NCI-H510A (cell line): ENCODE results near the gene CYB561A3.

Experiments used
- DNase-seq: peaks from one replicate; lab custom pipeline; 2025; lab: John Stamatoyannopoulos, UW

The CYB561A3 gene

DNA sequence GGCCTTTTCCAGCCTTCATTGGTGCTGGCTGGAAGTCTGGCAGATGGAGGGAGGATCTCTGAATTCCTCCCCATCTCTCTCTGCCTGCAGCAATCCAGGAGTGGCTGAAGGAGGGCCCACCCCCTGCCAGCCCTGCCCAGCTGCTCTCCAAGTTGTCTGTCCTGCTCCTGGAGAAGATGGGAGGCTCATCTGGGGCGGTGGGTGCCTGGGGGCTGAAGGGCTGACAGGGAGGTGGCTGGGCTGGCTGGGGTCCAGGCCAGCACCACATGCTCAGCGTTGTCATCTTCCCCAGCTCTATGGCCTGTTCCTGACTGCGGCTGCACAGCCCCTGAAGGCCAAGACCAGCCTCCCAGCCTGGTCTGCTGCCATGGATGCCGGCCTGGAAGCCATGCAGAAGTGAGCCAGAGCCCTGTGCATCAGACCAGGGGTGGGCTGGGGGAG is 16.5 kb downstream of the CYB561A3 start:
- DNase-seq: no peak

DNA sequence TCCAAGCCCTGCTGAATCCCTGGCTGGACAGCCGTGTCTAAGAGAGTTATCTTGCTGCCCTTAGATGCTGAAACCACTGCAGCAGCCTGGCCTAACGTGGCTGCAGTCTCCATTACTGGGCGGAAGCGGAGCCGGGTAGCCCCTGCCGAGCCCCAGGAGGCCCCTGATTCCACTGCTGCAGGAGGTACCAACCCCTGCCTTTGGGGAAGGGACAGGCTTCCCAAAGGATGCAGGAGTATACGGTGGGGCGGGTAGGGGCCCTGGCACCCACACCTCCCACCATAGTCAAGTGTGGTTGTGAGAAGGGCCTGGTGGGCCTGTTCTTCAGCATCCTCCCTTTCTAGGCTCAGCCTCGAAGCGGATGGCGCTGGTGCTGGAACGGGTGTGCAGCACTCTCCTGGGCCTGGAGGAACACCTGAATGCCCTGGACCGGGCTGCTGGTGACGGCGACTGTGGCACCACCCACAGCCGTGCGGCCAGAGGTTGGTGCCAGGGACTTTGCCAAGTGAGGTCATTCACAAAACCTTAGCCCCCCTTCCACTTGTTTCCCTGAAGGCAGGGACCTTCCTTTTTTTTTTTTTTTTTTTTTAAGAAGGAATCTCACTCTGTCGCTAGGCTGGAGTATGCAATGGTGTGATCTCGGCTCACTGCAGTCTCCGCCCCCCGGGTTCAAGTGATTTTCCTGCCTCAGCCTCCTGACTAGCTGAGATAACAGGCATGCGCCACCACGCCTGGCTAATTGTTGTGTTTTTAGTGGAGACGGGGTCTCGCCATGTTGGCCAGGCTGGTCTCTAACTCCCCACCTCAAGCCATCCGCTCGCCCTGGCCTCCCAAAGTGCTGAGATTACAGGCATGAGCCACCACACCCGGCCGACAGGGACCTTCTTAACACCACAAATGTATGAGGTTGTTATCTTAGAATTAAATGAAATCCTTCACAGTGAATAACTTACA is 17.6 kb downstream of the CYB561A3 start:
- DNase-seq: no peak

DNA sequence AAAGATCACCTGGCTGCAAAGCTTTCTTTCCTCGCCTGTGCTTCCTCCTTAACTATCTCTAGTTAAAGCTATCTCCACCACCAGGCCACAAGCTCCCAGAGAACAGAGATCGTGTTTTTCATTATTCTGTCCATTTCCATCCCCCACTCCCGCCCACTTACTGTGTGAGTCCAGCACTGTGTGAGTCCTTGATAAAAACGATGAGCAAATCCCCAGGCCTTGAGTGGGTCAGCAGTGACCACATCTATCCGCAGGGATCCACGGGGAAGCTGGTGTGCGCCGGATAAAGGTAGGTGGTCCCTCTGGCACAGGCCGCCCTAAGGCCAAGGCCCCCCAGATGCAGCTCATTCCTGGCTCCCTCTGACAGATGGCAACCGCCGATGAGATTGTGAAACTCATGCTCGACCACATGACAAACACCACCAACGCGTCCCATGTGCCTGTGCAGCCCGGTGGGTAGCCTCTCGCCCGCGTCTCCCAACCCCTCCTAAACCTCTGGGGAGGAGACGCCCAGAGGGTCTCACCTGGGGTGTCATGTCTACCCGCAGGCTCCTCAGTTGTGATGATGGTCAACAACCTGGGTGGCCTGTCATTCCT is 19.4 kb downstream of the CYB561A3 start:
- DNase-seq: no peak

DNA sequence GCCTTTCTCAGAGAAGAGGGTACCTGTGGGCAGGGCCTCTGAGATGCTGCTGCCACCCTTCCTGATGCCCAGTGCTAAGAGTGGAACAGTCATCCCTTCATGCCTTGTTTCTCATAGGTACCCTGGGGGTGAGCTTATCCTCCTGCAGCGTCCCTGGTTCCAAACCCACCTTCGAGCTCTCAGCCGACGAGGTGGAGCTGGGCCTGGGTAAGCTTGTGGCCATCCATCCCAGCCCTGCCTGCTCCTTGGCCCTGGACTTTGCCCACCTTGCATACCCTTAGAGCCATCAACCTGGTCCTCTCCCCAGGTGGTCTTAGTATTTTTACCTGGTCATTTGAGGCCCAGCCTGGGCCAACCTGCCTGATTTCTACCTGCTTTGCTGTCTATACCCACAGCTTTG is 20.0 kb downstream of the CYB561A3 start:
- DNase-seq: no peak

DNA sequence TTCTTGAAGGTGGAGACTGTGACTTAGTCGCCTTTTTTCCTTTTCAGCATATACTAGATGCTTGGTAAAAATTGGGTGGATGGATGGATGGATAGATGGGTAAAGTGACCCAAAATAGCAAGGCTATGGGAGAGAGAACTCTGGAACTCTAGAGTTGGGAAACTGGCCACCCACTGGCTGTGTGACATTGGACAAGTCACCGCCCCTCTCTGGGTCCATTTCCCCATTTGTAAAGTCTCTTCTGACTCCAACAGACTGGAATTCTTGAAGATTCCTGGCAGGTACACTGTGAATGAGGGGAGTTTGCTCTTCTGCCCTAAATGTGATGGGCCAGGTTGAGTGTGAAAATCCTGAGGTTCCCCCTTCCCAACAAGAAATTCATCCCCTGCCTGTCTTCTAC is 20.7 kb downstream of the CYB561A3 start:
- no peak for DNase-seq

DNA sequence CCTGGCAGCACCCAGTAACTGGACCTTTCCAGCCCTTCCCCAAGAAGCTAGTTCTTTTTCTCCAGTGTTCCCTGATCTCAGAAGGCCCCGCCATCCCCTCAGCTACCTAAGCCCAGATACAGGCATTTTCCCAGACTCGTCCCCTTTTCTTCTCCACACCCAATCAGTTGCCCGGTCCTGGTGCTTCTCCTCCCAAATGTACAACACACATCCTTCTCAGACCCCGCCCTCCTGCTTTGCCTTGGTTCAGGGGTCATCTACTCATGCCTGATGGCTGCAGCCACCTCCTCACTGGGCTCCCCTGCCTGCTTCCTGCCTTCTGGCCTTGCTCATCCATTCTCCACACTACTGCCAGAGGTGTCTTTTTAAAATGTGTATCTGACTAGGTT is 22.2 kb downstream of the CYB561A3 start:
- DNase-seq: no peak

DNA sequence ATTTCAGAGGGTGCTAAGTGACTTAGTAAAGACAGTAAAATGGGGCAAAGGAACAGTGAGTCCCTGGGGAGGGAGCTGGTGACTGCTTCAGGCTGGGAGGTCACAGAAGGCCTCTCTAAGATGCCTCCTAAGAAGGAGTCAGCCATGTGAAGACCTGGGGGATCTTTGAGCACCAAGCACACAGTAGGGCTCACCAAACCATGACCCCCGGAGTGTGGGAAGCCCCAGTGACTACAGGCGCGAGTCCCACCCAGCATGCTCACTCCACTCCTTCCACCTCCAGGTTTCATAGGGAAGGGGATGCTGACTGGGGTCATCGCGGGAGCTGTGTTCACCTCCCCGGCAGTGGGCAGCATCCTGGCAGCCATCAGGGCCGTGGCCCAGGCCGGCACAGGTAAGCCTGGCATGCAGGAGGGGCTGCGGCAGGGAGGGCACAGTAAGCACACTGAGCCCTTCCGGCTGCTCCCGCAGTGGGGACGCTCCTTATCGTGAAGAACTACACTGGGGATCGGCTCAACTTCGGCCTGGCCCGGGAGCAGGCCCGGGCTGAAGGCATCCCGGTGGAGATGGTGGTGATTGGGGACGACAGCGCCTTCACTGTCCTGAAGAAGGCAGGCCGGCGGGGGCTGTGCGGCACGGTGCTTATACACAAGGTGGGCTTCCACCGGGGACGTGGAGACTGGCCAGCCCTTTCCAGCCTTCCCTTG is 22.7 kb downstream of the CYB561A3 start:
- DNase-seq: no peak

DNA sequence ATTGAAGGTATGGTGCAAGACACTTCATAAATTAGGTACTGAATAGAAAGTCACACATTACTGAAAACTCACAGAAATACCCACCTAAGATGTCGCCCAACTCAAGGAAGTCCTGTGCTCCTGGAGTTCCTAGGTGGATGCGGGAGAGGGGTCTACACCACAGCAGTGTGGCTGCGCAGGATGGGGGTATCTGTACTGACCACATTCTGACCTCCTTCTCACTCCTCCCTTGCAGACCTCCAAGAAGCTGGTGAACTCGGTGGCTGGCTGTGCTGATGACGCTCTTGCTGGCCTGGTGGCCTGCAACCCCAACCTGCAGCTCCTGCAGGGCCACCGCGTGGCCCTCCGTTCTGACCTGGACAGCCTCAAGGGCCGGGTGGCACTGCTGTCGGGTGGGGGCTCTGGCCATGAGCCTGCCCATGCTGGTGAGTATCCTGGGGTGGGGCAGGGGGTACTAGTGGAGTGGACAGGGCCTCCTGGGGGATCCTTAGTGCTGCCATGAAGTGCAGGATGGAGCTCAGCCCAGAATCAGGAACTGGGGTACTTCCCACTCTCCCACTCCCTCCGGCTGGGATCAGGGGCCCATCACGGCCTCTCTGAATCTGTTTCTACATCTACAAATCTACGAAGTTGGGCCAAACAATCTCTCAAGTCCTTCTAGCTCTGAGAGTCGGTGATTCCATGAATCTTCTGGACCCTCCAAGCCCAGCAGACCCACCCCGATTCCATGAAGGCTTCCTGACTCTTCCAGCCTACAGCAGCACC is 23.8 kb downstream of the CYB561A3 start:
- DNase-seq: no peak

DNA sequence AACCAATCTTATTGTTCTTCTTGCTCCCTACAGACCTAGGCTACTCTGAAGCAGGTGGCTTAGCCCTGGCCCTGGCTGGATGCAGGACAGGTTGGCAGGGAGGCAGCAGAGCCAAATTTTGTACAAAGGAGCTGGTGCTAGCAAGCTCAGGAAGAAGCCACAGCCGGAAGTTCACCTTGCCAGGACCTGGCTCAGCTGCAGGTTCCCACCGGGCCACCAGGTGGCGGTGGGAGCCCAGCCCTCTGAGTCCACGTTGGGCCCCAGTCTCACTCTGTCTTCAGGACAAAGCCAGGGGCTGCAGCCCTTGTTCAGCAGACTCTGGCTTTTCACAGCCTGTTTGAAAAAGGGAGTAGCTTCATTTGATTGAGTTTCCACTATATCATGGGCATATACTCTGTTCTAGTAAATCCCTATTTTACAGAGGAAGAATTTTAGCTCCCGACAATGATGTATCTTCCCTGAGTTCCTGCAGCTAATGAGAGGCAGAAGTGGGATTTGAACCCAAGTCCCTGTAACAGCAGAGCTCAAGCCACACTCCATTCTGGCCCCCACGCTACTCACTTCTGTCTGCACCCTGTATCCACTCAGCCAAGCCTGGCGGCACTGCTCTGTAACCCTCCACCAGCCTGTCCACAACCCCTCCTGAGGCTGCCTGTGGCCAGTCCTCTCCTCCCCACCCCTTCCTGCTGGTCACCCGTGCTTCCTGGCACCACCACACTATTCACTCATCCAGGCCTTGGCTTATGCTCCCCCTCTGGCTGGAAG is 25.3 kb downstream of the CYB561A3 start:
- DNase-seq: peak; percentile 60

DNA sequence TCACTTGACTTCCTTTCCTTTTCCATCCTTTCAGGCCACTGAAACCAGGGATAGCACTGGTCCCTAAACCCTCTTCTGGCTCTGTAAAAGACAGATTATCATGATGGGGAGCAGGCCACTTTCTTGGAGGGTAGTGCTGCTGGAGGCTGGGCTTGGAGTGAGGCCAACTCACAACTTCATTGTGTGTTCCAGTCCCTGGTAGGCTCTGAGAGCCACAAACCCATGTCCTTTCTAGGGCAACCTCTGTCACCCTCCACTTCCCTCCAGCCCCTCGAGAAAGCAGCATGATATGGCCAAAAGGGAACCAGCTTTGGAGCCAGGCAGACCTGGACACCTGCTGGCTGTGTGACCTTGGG is 26.3 kb downstream of the CYB561A3 start:
- DNase-seq: no peak

DNA sequence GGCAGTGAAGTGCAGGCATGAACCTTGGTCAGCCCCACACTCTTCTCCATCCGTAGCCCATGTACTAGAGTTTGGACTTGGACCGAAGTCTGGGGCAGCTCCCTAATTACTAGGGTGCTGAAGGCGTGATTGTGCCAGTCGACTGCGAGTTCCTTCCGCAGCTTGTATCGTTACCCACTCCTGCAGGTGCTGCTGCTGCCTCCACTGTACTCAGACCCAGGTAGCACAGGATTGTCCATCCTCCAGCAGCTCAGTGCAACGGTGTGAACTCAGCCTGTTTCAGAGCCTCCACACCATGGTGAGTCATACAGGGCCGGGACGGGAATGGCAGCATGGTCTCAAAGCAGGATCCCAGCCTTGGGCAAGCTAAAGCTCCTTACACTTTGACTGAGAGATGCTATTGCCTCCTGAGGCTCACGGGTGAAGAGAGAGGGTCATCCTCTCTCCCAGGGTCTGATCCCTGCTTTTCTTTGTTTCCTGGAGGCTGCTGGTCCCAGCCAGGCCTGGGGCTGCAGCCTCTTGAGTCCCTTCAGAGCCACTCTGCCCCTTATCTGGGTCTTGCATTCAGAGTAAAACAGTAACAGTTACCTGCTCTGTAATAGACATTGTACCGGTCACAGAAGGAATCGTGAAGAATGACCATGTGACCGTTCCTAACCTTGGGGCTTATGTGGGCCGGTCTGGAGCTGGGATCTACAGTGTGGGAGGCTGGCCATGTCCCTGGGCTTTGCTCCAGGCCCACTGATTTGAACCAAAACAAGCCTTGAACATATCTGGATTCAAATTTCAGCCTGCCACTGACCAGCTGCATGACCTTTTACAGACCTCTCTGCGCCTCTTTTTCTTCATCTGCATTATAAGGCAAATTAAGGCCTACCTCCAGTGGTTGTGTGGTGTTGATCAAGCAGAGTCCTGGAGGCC is 27.0 kb downstream of the CYB561A3 start:
- DNase-seq: no peak

DNA sequence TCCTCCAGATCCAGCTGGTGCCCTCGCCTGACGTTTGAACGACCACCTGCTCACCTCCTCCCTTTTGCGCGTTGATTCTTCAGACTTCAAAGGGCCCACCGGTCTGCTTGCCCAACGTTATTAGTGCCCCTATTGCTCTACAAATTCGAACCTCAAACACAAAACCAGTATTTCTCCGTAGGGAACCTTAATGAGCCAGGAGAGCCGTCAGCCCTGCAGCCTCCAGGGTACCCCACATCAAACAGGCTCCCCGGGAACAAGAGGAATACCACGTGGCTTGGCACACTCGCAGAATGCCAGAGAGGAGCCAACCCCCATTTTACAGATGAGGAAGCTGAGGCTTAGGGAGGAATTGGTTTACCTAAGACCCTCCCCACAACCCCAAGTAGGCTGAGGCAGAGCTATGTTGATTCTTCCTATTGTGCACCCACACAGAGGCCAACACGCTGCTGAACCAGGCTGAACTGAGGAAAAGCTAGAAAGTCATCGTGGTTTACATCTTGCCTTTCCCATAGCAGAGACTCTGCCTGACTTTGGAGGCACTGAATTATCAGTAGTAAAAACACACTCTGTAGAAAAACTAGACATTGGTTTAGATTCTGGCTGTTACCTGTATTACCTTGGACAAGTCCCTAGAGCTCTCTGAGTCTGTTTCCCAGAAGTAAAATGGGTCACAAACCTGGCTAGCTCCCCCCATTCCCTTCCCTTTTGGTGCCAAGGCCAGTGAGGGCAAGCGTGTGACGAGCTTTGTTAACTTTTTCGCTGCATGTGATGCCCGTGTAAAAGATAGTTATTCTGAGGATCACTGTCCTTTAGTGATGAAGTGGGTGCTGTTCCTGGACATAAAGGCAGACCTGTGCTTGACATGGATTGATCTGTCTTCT is 27.9 kb downstream of the CYB561A3 start:
- no peak for DNase-seq

DNA sequence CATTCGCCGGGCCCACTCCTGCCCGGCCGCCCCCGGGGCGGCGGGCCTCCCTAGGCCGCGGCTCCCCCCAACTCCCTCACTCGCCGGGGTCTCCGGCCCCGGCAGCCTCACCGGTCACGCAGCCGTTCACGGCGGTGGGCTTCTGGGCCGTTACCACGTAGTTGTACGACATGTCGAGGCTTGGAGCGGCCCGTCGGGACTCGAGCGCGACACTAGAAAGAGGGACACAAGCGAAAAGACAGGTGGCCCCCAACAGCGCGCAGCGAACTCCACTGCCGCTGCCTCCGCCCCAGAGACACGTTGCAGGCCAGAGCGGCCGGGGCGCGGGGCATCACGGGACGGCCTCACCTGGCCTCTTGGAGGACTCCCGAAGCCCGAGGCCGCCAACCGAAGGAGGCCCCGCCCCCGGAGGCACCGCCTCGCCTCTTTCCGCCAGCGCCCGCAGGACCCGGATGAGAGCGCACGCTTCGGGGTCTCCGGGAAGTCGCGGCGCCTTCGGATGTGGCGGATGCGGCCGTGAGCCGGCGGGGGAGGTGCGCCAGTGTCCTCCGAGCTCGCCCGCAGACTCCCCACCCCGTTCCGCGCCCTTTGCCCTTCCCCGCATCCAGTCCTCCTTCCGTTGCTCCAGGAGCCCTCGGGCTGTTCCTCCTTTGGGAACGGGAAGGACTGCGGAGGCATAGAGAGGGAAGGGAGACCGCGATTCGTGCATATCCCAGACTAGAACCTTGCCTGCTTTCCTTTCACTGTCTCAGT is 28.7 kb downstream of the CYB561A3 start, which contains the start of the genes DDB1 and TKFC:
DDB1 (minus strand) TSS at position 309 of the 753 bp plus-strand sequence; CDS start at position 172, 137 bp downstream.
TKFC (plus strand) TSS at position 432 of the 753 bp plus-strand sequence. CDS start 1,501 bp downstream, outside the sequence.
- DNase-seq: peak; percentile 88

DNA sequence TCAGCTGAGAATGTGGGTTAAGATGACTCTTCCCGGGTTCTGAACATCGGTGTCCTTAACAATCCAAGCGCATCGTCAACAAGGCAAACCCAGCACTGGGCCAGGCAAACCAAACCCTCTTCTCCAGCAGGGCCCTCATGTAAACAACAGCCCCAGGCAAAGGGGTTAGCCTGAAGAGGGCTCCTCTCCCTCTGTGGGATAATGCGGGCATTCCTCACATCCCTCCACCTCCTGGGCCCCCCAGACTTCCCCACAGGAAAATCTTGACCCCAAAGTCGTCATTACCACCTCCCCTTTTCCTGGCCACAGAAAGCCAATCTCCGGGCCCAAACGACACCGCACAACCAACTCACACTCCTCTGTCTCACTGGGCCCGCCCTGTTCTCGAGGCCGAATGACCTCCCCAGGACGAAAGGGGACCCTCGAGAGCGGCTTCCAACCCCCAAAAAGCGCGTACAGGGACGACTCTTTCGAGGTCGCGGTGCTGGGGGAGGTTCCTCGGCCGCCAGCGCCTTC is 29.3 kb downstream of the CYB561A3 start:
- no peak for DNase-seq

DNA sequence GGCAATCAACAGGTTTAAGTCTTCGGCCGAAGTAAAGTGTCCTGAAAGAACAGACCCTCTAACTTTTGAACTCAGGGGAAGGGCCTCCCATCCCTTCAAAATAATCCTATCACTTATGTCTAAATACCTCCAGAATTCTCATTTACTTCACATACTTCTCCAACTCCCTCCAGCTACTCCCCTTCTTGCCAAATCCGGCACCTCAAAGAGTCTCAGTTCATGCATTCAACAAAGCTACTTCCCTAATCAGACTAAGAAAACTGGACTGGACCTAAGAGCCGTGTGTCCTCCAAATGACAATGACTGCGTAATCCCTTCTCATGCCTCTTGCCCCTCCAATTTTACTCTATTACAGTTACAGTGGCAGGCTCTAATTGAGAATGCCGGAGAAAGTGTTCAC is 30.0 kb downstream of the CYB561A3 start:
- DNase-seq: no peak

DNA sequence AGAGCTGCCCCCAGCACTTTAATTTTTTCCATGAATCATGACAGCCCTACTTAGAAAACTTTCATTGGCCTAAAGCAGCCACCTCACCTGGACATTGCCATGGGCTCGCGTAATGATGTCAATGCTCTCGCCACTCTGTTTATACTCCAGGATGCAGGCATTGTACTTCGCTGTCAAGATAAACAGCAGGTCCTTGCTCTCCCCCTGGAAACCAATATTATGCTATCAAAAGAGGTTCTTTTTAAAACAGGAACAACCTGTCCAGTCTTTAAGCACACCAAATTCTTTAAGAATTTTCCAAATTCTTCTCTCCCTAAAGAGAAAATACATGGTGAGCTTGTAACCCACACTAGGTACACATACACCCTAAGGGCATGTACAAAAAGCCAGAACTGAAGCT is 31.8 kb downstream of the CYB561A3 start:
- no peak for DNase-seq

DNA sequence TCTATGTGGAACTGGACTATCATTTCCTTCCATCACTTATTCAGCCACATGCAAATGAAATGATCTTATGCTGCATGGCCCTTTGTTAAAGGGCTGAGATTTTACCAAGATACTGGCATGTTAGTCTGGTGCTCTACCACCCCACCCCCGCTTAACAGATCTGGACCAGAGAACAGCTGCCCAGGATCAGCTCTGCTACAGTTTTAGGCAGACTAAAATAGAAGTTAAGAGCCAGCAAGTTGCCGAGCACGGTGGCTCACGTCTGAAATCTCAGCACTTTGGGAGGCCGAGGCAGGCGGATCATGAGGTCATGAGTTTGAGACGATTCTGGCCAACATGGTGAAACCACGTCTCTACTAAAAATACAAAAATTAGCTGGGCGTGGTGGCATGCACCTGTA is 33.3 kb downstream of the CYB561A3 start:
- DNase-seq: no peak

DNA sequence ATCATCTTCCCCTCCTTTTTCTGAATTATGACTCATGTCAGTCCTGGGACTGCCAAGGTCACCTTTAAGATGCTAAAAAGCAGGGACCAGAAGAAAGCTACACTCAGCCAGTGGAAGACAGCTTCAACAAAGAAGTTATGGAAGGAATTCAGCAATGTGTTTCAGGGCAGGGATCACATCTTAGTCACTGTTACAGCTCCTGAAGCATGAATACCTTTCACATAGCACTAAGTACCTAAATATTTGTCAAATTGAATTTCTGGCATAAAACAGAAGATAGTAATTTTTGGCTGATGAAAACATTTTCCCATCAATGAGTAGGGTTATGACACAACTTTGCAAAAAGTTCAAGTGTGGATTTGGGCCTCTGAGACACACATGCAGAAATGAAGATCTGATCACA is 34.0 kb downstream of the CYB561A3 start:
- no peak for DNase-seq
